Neural cell (in vitro differentiated cells): ENCODE measurements around the gene NSUN4. TPM values are rescaled to one million over a fixed set of nuclear protein-coding genes. Genes with fewer than 3 reads are reported as not detected.
A peak's percentile ranks its signal among the peaks of the same experiment; 100 is the strongest.

Experiments used
- H2AFZ ChIP-seq: fragments of 200-600, 300-800 bp; sonication (generic), shearing (Covaris generic); 2 replicates; pipeline ENCODE4 v1.6.0; 2014; ENCODE audit warnings: low read depth, mild to moderate bottlenecking, antibody characterized with exemption, low read length, moderate library complexity
- H3F3A ChIP-seq: fragments of 200-600 bp; shearing (Covaris generic); 2 replicates; pipeline ENCODE4 v1.6.1; 2016; ENCODE audit warnings: mild to moderate bottlenecking, moderate library complexity, mixed read lengths, antibody characterized with exemption, low read length; ENCODE audit not compliant: insufficient read depth, poor library complexity, severe bottlenecking
- H3K27ac ChIP-seq: fragments of 200-600, 300-800 bp; sonication (generic), shearing (Covaris generic); 2 replicates; pipeline ENCODE4 v1.5.1; 2014; ENCODE audit warnings: mild to moderate bottlenecking, low read length, moderate library complexity
- H3K27me3 ChIP-seq: fragments of 300-800, 200-600 bp; sonication (generic), shearing (Covaris generic); 2 replicates; pipeline ENCODE4 v1.6.0; 2014; ENCODE audit warnings: mild to moderate bottlenecking, low read depth, low read length, moderate library complexity; ENCODE audit not compliant: insufficient read depth
- H3K36me3 ChIP-seq: fragments of 300-800, 200-600 bp; sonication (generic), shearing (Covaris generic); 2 replicates; pipeline ENCODE4 v1.5.1; 2014; ENCODE audit warnings: mild to moderate bottlenecking, antibody characterized with exemption, low read length, moderate library complexity; ENCODE audit not compliant: insufficient read depth
- H3K4me2 ChIP-seq: fragments of 300-800, 200-600 bp; sonication (generic), shearing (Covaris generic); 2 replicates; pipeline ENCODE4 v1.6.0; 2014; ENCODE audit warnings: mild to moderate bottlenecking, low read length
- H3K4me3 ChIP-seq: fragments of 300-800, 200-600 bp; sonication (generic), shearing (Covaris generic); 2 replicates; pipeline ENCODE4 v1.5.1; 2014; ENCODE audit warnings: mild to moderate bottlenecking, low read length, moderate library complexity
- H3K79me2 ChIP-seq: fragments of 200-600 bp; shearing (Covaris generic); replicated peaks from 2 replicates; pipeline ENCODE4 v1.6.0; 2014; ENCODE audit warnings: mild to moderate bottlenecking, low read length, moderate library complexity; ENCODE audit not compliant: insufficient read depth
- H3K9ac ChIP-seq: fragments of 300-800, 200-600 bp; sonication (generic), shearing (Covaris generic); 2 replicates; pipeline ENCODE4 v1.6.1; 2016; ENCODE audit warnings: mild to moderate bottlenecking, low read length, mixed read lengths
- H3K9me2 ChIP-seq: fragments of 200-600 bp; shearing (Covaris generic); 2 replicates; pipeline ENCODE4 v1.6.1; 2016; ENCODE audit warnings: mild to moderate bottlenecking, low read length, mixed read lengths; ENCODE audit not compliant: insufficient read depth
- H3K9me3 ChIP-seq: fragments of 200-600, 300-800 bp; sonication (generic), shearing (Covaris generic); 2 replicates; pipeline ENCODE4 v1.6.1; 2016; ENCODE audit warnings: mild to moderate bottlenecking, mixed run types, low read length, moderate library complexity, mixed read lengths
- H4K20me1 ChIP-seq: fragments of 200-600 bp; shearing (Covaris generic); 2 replicates; pipeline ENCODE4 v1.6.1; 2016; ENCODE audit warnings: mild to moderate bottlenecking, mixed run types; ENCODE audit not compliant: insufficient read depth
- EP300 ChIP-seq: fragments of 450-650 bp; conservative IDR thresholded peaks from 2 replicates; pipeline ENCODE4 v1.6.1; 2014; ENCODE audit warnings: antibody characterized with exemption, mild to moderate bottlenecking, moderate library complexity; ENCODE audit not compliant: poor library complexity, severe bottlenecking
- EZH2 ChIP-seq: fragments of 200-600, 300-800 bp; shearing (Covaris generic), sonication (generic); IDR thresholded peaks from 2 replicates; pipeline ENCODE4 v1.6.1; 2014; ENCODE audit warnings: antibody characterized with exemption, low read length, borderline replicate concordance, mild to moderate bottlenecking; ENCODE audit not compliant: insufficient read depth, poor library complexity, severe bottlenecking
- MXI1 ChIP-seq: fragments of 450-650 bp; conservative IDR thresholded peaks from 2 replicates; pipeline ENCODE4 v1.6.1; 2014; ENCODE audit warnings: antibody characterized with exemption, mild to moderate bottlenecking; ENCODE audit not compliant: poor library complexity, severe bottlenecking
- POLR2AphosphoS5 ChIP-seq: IDR thresholded peaks from 2 replicates; pipeline ENCODE4 v1.6.1; 2012
- RAD21 ChIP-seq: fragments of 450-650 bp; conservative IDR thresholded peaks from 2 replicates; pipeline ENCODE4 v1.6.1; 2014; ENCODE audit warnings: antibody characterized with exemption, mild to moderate bottlenecking, moderate library complexity
- SMC3 ChIP-seq: fragments of 450-650 bp; conservative IDR thresholded peaks from 2 replicates; pipeline ENCODE4 v1.6.1; 2014; ENCODE audit warnings: antibody characterized with exemption, mild to moderate bottlenecking, moderate library complexity; ENCODE audit not compliant: poor library complexity
- TAF1 ChIP-seq: IDR thresholded peaks from 2 replicates; pipeline ENCODE4 v1.6.1; 2012; ENCODE audit warnings: low read depth
- polyA minus RNA-seq: library from RNA; depleted of rRNA, polyadenylated mRNA; stranded (reverse); fragments of >200 nt; gene quantifications from 2 replicates; pipeline ENCODE4 v1.2.3, GENCODE V29; 2014
- polyA plus RNA-seq: library from polyadenylated mRNA; depleted of rRNA; stranded (reverse); fragments of >200 nt; gene quantifications from 2 replicates; pipeline ENCODE4 v1.2.3, GENCODE V29; 2014
- TF ChIP-seq, protein P1 (sequence below): IDR thresholded peaks from 2 replicates; pipeline ENCODE4 v1.6.1; 2012; ENCODE audit warnings: borderline replicate concordance
- TF ChIP-seq, protein P2 (sequence below): fragments of 450-650 bp; IDR thresholded peaks from 2 replicates; pipeline ENCODE4 v1.5.1; 2014; ENCODE audit warnings: antibody characterized with exemption, mild to moderate bottlenecking, moderate library complexity; ENCODE audit not compliant: poor library complexity, severe bottlenecking

Gene NSUN4
- 8.7 and 13.1 TPM in 2 replicates for polyA plus RNA-seq
- polyA minus RNA-seq, result 12.4 and 17.9 TPM in 2 replicates

DNA sequence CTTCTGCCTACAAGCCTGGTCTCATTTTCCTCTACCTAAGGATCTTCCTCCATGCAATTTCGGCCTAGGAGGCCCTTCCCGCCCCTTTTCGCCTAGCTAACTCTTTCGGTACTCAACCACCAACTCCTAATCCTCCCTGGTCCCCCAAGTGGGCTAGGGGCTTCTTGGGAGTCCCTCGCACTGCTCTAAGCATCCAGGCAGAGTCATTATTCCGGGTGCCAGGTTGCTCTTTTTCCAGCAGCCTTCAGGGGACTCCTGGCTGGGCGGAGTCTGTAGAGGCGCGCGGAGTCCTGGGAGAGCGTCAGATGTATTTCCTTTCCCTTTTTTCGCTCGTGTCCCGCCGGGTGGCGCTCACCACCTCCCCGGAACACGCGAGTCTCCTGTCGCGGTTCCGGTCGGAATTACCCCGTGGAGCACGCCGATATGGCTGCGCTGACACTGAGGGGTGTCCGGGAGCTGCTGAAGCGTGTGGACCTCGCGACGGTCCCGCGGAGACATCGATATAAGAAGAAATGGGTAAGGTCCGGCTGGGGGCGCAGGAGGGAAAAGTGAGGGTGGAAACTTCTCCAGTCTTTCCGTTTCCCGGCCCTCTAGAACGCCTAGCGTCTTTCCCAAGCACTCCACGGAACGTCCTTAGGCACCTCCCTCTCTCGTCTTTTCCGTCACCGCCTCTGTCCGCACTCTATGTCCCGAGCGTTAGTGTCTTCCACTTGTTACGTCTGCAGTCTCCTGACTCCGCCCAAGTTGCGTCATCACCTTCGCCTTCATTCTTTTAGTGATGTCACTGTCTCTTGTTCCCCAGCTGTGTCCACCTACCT is at the start of gene NSUN4:
NSUN4 (plus strand) TSS at position 404 of the 818 bp plus-strand sequence; CDS start at position 424, 20 bp downstream.
- Histone ChIP-seq H2AFZ (peak within 1 kb of the TSS; percentile 91), H3K4me3 (peak within 1 kb of the TSS; percentile 92), H3K79me2 (no peaks in the 10 kb centered on the region), H3F3A (no peaks in the 10 kb centered on the region), H3K9me2 (no peaks in the 10 kb centered on the region), H3K27me3 (no peaks in the 10 kb centered on the region), H3K9ac (peak within 1 kb of the TSS; percentile 88), H3K4me2 (peak within 1 kb of the TSS; percentile 91), H4K20me1 (no peaks in the 10 kb centered on the region), H3K9me3 (no peaks in the 10 kb centered on the region), H3K36me3 (no peaks in the 10 kb centered on the region), H3K27ac (peak within 1 kb of the TSS; percentile 96)
- TF ChIP-seq, protein P1, sequence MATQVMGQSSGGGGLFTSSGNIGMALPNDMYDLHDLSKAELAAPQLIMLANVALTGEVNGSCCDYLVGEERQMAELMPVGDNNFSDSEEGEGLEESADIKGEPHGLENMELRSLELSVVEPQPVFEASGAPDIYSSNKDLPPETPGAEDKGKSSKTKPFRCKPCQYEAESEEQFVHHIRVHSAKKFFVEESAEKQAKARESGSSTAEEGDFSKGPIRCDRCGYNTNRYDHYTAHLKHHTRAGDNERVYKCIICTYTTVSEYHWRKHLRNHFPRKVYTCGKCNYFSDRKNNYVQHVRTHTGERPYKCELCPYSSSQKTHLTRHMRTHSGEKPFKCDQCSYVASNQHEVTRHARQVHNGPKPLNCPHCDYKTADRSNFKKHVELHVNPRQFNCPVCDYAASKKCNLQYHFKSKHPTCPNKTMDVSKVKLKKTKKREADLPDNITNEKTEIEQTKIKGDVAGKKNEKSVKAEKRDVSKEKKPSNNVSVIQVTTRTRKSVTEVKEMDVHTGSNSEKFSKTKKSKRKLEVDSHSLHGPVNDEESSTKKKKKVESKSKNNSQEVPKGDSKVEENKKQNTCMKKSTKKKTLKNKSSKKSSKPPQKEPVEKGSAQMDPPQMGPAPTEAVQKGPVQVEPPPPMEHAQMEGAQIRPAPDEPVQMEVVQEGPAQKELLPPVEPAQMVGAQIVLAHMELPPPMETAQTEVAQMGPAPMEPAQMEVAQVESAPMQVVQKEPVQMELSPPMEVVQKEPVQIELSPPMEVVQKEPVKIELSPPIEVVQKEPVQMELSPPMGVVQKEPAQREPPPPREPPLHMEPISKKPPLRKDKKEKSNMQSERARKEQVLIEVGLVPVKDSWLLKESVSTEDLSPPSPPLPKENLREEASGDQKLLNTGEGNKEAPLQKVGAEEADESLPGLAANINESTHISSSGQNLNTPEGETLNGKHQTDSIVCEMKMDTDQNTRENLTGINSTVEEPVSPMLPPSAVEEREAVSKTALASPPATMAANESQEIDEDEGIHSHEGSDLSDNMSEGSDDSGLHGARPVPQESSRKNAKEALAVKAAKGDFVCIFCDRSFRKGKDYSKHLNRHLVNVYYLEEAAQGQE, result peak; percentile 73
- TF ChIP-seq TAF1, result peak; percentile 97
- peak; percentile 70 for TF ChIP-seq SMC3
- TF ChIP-seq POLR2AphosphoS5, result peak; percentile 86
- no peak for TF ChIP-seq EZH2
- peak; percentile 77 for TF ChIP-seq EP300
- TF ChIP-seq MXI1, result peak; percentile 95
- TF ChIP-seq, protein P2, sequence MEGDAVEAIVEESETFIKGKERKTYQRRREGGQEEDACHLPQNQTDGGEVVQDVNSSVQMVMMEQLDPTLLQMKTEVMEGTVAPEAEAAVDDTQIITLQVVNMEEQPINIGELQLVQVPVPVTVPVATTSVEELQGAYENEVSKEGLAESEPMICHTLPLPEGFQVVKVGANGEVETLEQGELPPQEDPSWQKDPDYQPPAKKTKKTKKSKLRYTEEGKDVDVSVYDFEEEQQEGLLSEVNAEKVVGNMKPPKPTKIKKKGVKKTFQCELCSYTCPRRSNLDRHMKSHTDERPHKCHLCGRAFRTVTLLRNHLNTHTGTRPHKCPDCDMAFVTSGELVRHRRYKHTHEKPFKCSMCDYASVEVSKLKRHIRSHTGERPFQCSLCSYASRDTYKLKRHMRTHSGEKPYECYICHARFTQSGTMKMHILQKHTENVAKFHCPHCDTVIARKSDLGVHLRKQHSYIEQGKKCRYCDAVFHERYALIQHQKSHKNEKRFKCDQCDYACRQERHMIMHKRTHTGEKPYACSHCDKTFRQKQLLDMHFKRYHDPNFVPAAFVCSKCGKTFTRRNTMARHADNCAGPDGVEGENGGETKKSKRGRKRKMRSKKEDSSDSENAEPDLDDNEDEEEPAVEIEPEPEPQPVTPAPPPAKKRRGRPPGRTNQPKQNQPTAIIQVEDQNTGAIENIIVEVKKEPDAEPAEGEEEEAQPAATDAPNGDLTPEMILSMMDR, result peak; percentile 99
- TF ChIP-seq RAD21, result peak; percentile 64

DNA sequence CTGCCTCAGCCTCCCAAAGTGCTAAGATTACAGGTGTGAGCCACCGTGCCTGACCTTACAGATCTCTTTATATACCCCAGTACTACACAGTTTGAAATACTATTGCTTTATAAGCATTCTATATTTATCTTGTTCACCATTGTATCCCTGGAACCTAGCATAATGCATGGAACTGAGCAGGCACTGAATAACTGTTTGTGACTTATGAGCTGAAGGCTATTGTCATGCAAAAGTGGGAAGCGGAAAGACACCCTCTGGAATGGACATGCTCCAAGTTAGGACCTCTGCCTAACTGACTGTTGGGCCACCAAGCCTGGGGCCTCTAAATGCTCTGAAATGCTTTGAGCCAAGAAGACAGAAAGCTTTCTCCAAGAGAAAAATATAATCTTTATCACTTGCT is 45.3 kb upstream of the NSUN4 start:
- Histone ChIP-seq H3K79me2 (peaks cover 28% of the 10 kb centered on the region), H3K9me2 (no peaks in the 10 kb centered on the region), H3K36me3 (peaks cover 15% of the 10 kb centered on the region), H2AFZ (no peak overlapping the region), H3K4me3 (no peak overlapping the region), H3K27me3 (no peaks in the 10 kb centered on the region), H4K20me1 (no peaks in the 10 kb centered on the region), H3K9me3 (no peaks in the 10 kb centered on the region), H3F3A (no peaks in the 10 kb centered on the region), H3K27ac (no peak overlapping the region), H3K4me2 (no peak overlapping the region), H3K9ac (no peak overlapping the region)
- TF ChIP-seq MXI1 (no peak), EZH2 (no peak), RAD21 (no peak), POLR2AphosphoS5 (no peak), TAF1 (no peak), SMC3 (no peak), EP300 (no peak)
- TF ChIP-seq, protein P1, result no peak
- TF ChIP-seq, protein P2, result no peak
